Natural killer cell treated with Interleukin-12 subunit alpha and Interleukin-12 subunit beta and Interleukin-15 and Interleukin-18, amount 100 ng/mL, for 72 hours (primary cell): Measurements from ENCODE around the gene FGL2. TPM values are rescaled to one million over a fixed set of nuclear protein-coding genes. Genes with fewer than 3 reads are reported as not detected.
A peak's percentile ranks its signal among the peaks of the same experiment; 100 is the strongest.
"Not testable (repeated sequence)": the region's sequence is repeated elsewhere in the genome, so short reads cannot be mapped to it uniquely, and the experiment has no call there.

Experiments
- ATAC-seq, 2 donors: fragments of 150-1000 bp; cut with Tn5 transposase in 1 of 2; sonication (Bioruptor Pico), chemical (Tn5 transposase) in 1 of 2; 2 replicates each; pipeline ENCODE4 v1.10.0; 2021
- DNase-seq: peaks from one replicate; pipeline ENCODE4 v3.0.0; 2022; ENCODE audit warnings: low spot score
- H3K27ac Mint-ChIP-seq, 2 donors: 1 replicate in 1 of 2; 2 replicates in 1 of 2; pipeline ENCODE4 v1.8.0; 2022; ENCODE audit warnings: mixed read lengths in 2 of 2, mild to moderate bottlenecking in 1 of 2, moderate library complexity in 1 of 2
- H3K27me3 Mint-ChIP-seq, 2 donors: 1 replicate in 1 of 2; 2 replicates in 1 of 2; pipeline ENCODE4 v1.8.0; 2022; ENCODE audit warnings: mixed read lengths in 2 of 2
- H3K36me3 Mint-ChIP-seq: one replicate; pipeline ENCODE4 v1.8.0; 2022; ENCODE audit warnings: mixed read lengths
- H3K4me1 Mint-ChIP-seq, 2 donors: 1 replicate in 1 of 2; 2 replicates in 1 of 2; pipeline ENCODE4 v1.8.0; 2022; ENCODE audit warnings: low read depth in 2 of 2, mixed read lengths in 2 of 2, mild to moderate bottlenecking in 1 of 2
- H3K4me3 Mint-ChIP-seq: one replicate; pipeline ENCODE4 v1.8.0; 2022; ENCODE audit warnings: mixed read lengths
- H3K9me3 Mint-ChIP-seq: 2 replicates; pipeline ENCODE4 v1.8.0; 2022; ENCODE audit warnings: mixed read lengths
- total RNA-seq, 2 donors: library from RNA; stranded (reverse); gene quantifications; one replicate each; pipeline ENCODE4 v1.2.3, GENCODE V29; 2022

The FGL2 gene
- total RNA-seq, 2 donors from 2014 or later = 1.0 to 1.4 TPM

DNA sequence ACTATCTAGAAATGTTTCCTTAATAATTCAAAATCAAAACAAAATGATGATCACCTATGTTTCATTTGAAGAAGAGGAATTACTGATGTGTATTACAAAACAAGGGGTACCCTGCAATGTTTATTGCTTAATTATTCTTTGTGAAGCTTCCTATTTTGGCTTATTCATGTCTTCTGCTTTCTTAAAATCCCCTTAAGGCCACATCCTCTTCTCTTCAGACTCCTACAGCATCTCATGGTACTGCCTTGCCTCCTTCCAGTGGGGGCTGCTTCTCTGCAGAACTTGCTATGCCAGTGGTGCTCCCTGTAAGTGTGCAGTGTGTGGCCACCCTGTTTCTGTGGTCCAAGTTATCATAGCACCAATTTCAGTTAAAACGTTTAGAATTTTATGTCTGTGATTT lies 42.2 kb downstream of the FGL2 start:
- peak; percentile 80 to 84 for ATAC-seq
- H3K4me3 Mint-ChIP-seq = peak overlapping the region; percentile 78

DNA sequence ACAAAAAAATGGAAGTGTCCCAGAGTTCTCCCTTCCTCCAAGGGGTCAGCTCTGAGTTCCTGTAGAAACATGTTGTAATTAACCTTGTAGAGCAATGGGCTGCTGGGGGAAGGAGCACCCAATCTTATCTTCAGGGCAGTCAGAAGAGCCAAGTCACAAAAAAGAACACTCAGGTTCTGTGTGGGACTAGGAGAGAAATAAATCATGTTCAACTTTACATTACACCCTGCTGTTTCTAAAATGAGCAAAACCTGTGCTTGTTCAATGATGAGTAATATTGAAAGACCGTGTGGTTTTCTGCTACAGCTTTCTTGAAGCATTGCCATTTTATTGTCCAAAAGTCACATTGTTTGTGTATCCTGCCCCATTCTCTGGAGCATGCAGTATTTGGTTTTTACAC lies 42.6 kb downstream of the FGL2 start:
- ATAC-seq = peak; percentile 81 to 87
- DNase-seq = not testable (repeated sequence)
- H3K27ac Mint-ChIP-seq = peak overlapping the region; percentile 45 to 89

More for the DNA sequence above, 42.2 kb downstream of the FGL2 start:
- Mint-ChIP-seq H3K27me3 (no peaks in the 10 kb centered on the region), H3K36me3 (no peaks in the 10 kb centered on the region), H3K27ac (peak overlapping the region; percentile 45 to 89), H3K9me3 (no peaks in the 10 kb centered on the region), H3K4me1 (peaks cover 10 to 13% of the 10 kb centered on the region in 2 donors)
- DNase-seq = no peak

DNA sequence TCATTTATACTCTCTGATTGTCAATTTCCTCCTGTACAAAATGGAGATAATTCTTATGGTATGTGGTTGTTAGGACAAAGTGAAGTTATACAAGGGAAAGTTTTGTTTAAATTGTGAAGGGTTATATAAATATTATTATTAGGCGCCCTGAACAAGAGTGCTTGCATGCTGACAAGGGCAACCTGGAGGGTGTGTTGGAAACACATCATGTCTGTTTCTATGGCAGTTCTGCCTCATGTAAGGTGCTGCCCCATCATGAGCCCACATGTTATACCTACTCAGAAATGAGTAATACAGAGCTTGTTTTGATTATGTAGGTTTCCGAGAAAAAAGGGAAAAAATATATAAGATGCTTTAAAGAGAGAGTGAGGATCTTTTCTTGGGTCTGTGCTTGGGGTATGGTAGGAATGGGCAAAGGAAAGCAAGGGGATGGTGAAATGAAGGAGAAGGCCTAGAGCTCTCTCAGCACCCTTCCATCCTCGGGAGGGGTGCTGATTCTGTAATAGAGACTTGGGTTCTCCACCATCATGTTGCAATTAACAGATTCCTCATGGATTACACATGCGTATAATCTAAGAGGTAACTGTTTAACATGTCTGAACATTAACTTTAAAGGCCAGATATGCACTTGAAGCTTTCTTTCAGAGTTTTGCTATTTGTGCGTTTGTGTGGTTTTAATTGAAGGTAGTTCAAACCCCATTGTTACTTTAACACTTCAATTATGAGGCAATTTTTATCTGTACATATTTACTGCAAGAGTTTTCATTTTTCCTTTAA lies 43.8 kb downstream of the FGL2 start:
- H3K36me3 Mint-ChIP-seq, H3K9me3 Mint-ChIP-seq, H3K4me3 Mint-ChIP-seq, H3K27me3 Mint-ChIP-seq, DNase-seq, H3K27ac Mint-ChIP-seq: not testable (repeated sequence)
- peaks cover 10 to 13% of the 10 kb centered on the region in 2 donors for H3K4me1 Mint-ChIP-seq
- ATAC-seq = peak in 1 of 2 donors; percentile 72

More for the DNA sequence above, 42.6 kb downstream of the FGL2 start:
- H3K9me3 Mint-ChIP-seq, H3K36me3 Mint-ChIP-seq, H3K27me3 Mint-ChIP-seq: not testable (repeated sequence)
- Mint-ChIP-seq H3K4me1 (peaks cover 10 to 13% of the 10 kb centered on the region in 2 donors), H3K4me3 (peak overlapping the region; percentile 78)

DNA sequence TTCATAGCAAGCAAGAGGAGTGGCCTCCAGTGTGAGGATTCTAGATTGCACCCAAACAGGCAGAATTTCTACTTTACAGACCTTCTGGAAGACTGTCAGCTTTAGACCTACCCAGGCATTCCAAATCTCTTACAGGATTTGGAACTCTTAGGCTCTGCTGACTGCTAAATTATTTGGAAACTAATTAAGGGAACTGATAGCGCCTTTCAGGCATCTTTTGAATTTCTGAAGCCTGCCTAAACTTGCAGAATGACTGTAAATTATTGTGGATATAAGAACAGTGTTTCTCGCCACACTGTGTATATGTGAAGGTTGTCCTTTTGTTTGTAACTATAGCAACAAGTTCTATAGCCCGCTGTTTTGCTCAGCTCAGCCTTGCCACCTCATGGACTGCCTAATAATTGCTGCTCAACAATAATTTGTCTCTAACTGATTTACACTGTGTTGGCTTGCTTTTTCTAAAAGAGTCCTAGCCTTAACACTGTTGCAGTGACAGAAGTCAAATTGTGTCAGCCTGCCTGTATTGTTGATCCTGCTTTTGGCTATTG lies 44.6 kb downstream of the FGL2 start:
- not testable (repeated sequence) for DNase-seq, ATAC-seq, H3K27me3 Mint-ChIP-seq, H3K9me3 Mint-ChIP-seq, H3K36me3 Mint-ChIP-seq, H3K27ac Mint-ChIP-seq, H3K4me3 Mint-ChIP-seq
- H3K4me1 Mint-ChIP-seq = peaks cover 10 to 13% of the 10 kb centered on the region in 2 donors

DNA sequence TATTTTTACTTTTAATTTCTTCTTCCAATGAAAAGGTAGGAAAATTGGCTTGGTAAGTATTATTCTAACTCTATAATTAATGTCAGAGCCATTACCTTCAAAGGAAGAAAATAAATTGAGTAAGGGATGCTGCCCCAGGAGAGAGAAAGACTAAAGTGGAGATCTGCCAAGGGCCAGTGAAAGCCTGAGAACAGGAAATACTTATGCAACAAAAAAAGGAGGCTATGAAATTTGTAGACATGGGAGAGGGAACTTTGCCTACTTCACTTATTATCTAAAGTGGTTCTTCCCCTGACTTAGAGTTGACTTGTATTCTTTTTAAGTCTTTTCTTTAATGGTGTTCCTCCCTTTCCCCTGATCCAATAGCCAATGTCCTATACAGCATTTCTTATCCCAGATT lies 47.4 kb downstream of the FGL2 start:
- ATAC-seq, H3K36me3 Mint-ChIP-seq, H3K4me1 Mint-ChIP-seq, H3K27me3 Mint-ChIP-seq, H3K27ac Mint-ChIP-seq, H3K9me3 Mint-ChIP-seq, H3K4me3 Mint-ChIP-seq, DNase-seq: not testable (repeated sequence)

Other genes starting within 250 kb of the FGL2 start
- gene SPDYE17, start 167.5 kb downstream of the FGL2 start, total RNA-seq = not detected
- gene SPDYE18, start 137.3 kb downstream of the FGL2 start, total RNA-seq = under 1 TPM in 1 of 2 donors, not detected in 1; 0.45 TPM
- 1 to 10 TPM; 3.2 to 3.4 TPM for gene CCDC146, start 77.2 kb downstream of the FGL2 start, total RNA-seq
- gene GSAP, start 216.5 kb upstream of the FGL2 start, total RNA-seq = 10 to 100 TPM; 15.9 to 18.0 TPM